PFSK-1 (cell line): ENCODE measurements around the gene PHLPP1.

Experiments used
- FOXP2 ChIP-seq: optimal IDR thresholded peaks from 2 replicates; pipeline ENCODE3; 2011; ENCODE audit warnings: borderline replicate concordance, control low read depth, inconsistent platforms; ENCODE audit not compliant: insufficient read depth; ENCODE audit errors: extremely low read length, extremely low read depth
- POLR2AphosphoS5 ChIP-seq: IDR thresholded peaks from 2 replicates; pipeline ENCODE4 v1.6.1; 2012; ENCODE audit warnings: low read depth, mild to moderate bottlenecking, control low read depth, low read length, moderate library complexity
- REST ChIP-seq, 2 experiments: IDR thresholded peaks; 2 replicates each; pipeline versions ENCODE4 v1.6.1 to v1.8.0; 2011 to 2012; ENCODE audit warnings: low read depth in 2 of 2, low read length in 2 of 2, control low read depth in 1 of 2, inconsistent platforms in 1 of 2, mild to moderate bottlenecking in 1 of 2, moderate library complexity in 1 of 2; ENCODE audit not compliant: insufficient read depth in 1 of 2
- SIN3A ChIP-seq: IDR thresholded peaks from 2 replicates; pipeline ENCODE4 v1.6.1; 2012; ENCODE audit warnings: mild to moderate bottlenecking, low read length, moderate library complexity, borderline replicate concordance; ENCODE audit not compliant: insufficient read depth
- TAF1 ChIP-seq: IDR thresholded peaks from 2 replicates; pipeline ENCODE4 v1.6.1; 2012; ENCODE audit warnings: low read length, control low read depth, borderline replicate concordance; ENCODE audit not compliant: insufficient read depth

Gene PHLPP1

GRCh38 chr18:62979176-62979575, 263.8 kb downstream of the PHLPP1 start:
- TF ChIP-seq POLR2AphosphoS5 (no peak), FOXP2 (no peak), SIN3A (no peak), REST (IDR thresholded peaks at IDR 0.05; ENCODE audit: insufficient read depth in 1 of 2, low read depth in 2 of 2, low read length in 2 of 2) (no peak), TAF1 (no peak)

- TF ChIP-seq FOXP2 (no peak), REST (IDR thresholded peaks at IDR 0.05; ENCODE audit: insufficient read depth in 1 of 2, low read depth in 2 of 2, low read length in 2 of 2) (no peak), SIN3A (no peak), TAF1 (no peak), POLR2AphosphoS5 (no peak)
Observed at GRCh38 chr18:62979900-62980299, 264.6 kb downstream of the PHLPP1 start.

GRCh38 chr18:62981566-62981965, 266.2 kb downstream of the PHLPP1 start:
- no peak for TF ChIP-seq SIN3A
- no peak for TF ChIP-seq POLR2AphosphoS5
- TF ChIP-seq REST (IDR thresholded peaks at IDR 0.05; ENCODE audit: insufficient read depth in 1 of 2, low read depth in 2 of 2, low read length in 2 of 2): no peak
- no peak for TF ChIP-seq TAF1
- TF ChIP-seq FOXP2: no peak

- TF ChIP-seq REST (IDR thresholded peaks at IDR 0.05; ENCODE audit: insufficient read depth in 1 of 2, low read depth in 2 of 2, low read length in 2 of 2): no peak
- no peak for TF ChIP-seq FOXP2
- TF ChIP-seq SIN3A: no peak
- no peak for TF ChIP-seq TAF1
- TF ChIP-seq POLR2AphosphoS5: no peak
Observed at GRCh38 chr18:62982600-62983251, 267.4 kb downstream of the PHLPP1 start.
